GM19397 (cell line): ENCODE results near the gene OLIG2.

Source experiments
- ATAC-seq: cut with Tn5 transposase; IDR thresholded peaks from one replicate; pipeline ENCODE4 v1.9.1; 2021; ENCODE audit warnings: mild to moderate bottlenecking, moderate library complexity; ENCODE audit not compliant: unreplicated experiment

The OLIG2 gene

GRCh38 chr21:33025489-33026442, at the start of gene OLIG2:
OLIG2 (plus strand) TSS chr21:33025935; CDS start chr21:33026863, 928 bp downstream.
- ATAC-seq = no peak

- no peak for ATAC-seq
These were observed 48.9 kb upstream of the OLIG2 start for GRCh38 chr21:32976791-32977190.

- ATAC-seq = no peak
These were observed 48.5 kb upstream of the OLIG2 start for GRCh38 chr21:32977216-32977615.

GRCh38 chr21:32978331-32979270, 47.1 kb upstream of the OLIG2 start:
- ATAC-seq = no peak

GRCh38 chr21:32979598-32980268, 46.0 kb upstream of the OLIG2 start:
- no peak for ATAC-seq

- no peak for ATAC-seq
These were observed 44.6 kb upstream of the OLIG2 start for GRCh38 chr21:32981096-32981495.

GRCh38 chr21:32990666-32991065, 35.1 kb upstream of the OLIG2 start:
- ATAC-seq = no peak

GRCh38 chr21:32991361-32991760, 34.4 kb upstream of the OLIG2 start:
- no peak for ATAC-seq

GRCh38 chr21:32993894-32994293, 31.8 kb upstream of the OLIG2 start:
- no peak for ATAC-seq

GRCh38 chr21:32994305-32994704, 31.4 kb upstream of the OLIG2 start:
- no peak for ATAC-seq

GRCh38 chr21:33007747-33008146, 18.0 kb upstream of the OLIG2 start:
- ATAC-seq = no peak

- ATAC-seq = no peak
These were observed 17.2 kb upstream of the OLIG2 start for GRCh38 chr21:33008333-33009051.

- ATAC-seq = no peak
These were observed 14.8 kb upstream of the OLIG2 start for GRCh38 chr21:33010931-33011330.

- ATAC-seq = no peak
These were observed 14.3 kb upstream of the OLIG2 start for GRCh38 chr21:33011462-33011861.

- no peak for ATAC-seq
These were observed 12.1 kb upstream of the OLIG2 start for GRCh38 chr21:33013626-33014025.

GRCh38 chr21:33014331-33014730, 11.4 kb upstream of the OLIG2 start:
- ATAC-seq = no peak

GRCh38 chr21:33015096-33015495, 10.6 kb upstream of the OLIG2 start:
- ATAC-seq = no peak

- no peak for ATAC-seq
These were observed 10.0 kb upstream of the OLIG2 start for GRCh38 chr21:33015756-33016155.

- no peak for ATAC-seq
These were observed 6.8 kb upstream of the OLIG2 start for GRCh38 chr21:33018707-33019465.

GRCh38 chr21:33019516-33019884, 6.2 kb upstream of the OLIG2 start:
- no peak for ATAC-seq
